HG03159 (cell line): Measurements from ENCODE around the gene IRF4.

Experiments used
- ATAC-seq: cut with Tn5 transposase; IDR thresholded peaks from one replicate; pipeline ENCODE4 v1.9.1; 2021; ENCODE audit warnings: mild to moderate bottlenecking, moderate library complexity; ENCODE audit not compliant: unreplicated experiment

The IRF4 gene

DNA sequence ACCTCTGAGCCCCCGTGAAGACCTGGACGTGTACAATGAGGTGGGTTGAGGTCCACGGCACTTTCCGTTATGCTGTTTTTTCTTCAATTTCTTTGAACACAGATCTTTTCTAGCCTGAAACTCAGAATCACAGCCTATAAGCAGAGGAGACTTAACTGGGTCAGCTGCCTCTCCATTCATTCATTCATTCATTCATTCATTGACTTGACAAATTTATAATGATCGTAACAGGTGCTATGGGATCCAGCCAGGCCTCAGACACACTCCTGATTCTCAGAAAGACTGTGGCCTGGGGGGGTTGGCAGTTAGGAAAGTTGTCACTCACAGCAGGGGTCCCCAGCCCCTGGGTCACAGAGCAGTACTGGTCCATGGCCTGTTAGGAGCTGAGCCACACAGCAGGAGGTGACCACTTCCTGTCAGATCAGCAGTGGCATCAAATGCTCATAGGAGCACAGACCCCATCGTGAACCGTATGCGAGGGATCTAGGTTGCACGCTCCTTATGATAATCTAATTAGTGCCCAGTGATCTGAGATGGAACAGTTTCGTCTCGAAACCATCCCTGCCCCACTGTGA lies 38.6 kb upstream of the IRF4 start:
- ATAC-seq, result no peak

DNA sequence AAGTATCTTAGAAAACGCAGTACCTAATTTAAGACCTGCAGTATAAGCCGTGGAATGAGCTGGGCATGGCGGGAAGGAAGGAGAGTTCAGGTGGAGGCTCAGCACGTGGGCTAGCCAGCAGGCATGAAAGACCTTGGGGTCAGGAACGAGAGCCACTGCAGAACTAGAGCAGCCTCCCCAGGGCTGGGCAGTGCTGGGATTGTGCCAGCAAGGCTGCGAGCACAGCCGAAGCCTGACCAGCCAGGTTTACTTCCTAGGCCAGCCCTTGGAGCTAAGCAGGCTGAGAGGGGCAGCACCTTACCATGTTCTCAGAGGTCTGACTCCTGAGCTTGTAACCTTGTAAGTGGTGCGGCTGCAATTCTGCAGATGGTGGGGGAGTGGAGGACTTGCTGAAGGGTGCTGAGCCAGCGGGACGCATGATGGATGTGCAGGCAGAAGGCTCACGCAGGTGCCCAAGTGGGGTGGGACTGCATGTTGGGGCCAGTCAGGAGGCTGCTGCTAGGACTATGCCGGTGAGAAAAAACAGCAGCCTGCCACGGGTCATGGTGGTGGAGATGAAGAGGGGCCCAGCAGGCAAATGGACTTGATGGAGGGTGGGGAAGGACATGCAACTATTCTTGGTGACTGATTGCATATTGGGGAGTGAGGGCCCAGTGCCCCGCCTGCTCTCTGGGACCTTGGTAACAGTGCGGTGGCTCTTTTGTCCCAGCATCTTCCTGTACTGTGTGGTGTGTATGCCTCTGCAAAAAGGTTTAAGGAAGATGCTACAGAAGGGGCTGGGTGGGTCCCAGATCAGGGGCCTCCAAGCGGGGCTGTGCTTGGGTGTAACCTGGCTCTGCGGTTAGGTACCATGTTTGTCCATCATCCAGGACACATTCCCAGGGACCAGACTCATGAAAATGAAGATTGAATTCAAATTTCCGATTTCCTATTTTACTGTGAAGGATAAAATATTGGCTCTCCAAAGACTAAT lies 37.6 kb upstream of the IRF4 start:
- ATAC-seq, result no peak

GRCh38 chr6:354631-355280 lies 36.8 kb upstream of the IRF4 start:
- no peak for ATAC-seq

GRCh38 chr6:355373-356208 lies 36.0 kb upstream of the IRF4 start:
- ATAC-seq, result no peak

DNA sequence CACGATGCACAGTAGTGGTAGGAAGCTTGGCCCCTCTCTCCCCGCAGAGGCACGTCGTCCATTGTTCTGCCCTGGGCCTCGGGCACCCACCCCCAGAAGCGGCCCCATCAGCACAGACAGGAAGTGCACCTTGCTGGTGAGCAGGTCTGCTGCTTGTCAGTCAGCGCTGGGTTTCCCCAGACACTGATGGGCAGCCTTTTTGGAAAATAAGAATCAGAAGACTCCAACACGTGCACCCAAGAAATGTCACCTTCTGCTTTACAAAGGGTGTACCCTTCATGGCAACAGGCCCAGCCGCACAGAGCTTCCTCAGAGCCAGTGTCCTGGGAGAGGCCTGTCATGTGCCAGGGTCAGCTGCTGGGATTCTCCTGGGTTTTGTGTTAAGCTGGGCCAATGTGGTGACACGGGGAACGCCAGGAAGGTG lies 34.7 kb upstream of the IRF4 start:
- no peak for ATAC-seq

- no peak for ATAC-seq
Observed at GRCh38 chr6:357261-357790, 34.2 kb upstream of the IRF4 start.

DNA sequence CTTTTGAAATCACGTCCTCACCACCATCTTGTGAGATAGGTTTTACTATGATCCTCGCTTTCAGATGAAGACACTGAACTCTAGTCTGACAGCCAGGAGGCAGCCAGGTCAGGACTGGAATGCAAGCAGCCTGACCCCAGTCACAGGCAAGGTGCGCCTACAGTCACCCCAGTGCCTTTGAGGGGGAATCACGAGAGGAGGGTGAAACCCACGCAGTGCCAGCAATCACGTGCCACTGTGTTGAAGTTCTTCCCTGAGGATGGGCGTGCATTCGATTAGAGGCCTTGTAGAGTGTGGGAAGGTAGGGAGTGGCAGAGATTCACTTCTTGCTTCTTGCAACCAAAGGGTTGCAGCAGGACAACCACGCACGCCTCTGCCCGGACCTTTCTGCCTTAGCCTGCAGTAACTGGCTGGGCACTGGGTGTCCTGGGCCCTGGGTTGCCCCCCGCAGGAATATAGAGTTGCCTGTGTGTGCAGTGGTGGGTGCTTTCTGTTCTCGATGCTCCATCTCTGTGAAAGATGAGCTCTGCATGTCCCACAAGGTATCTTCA lies 33.7 kb upstream of the IRF4 start:
- no peak for ATAC-seq

GRCh38 chr6:358432-358831 lies 33.1 kb upstream of the IRF4 start:
- ATAC-seq, result no peak

- no peak for ATAC-seq
Observed at GRCh38 chr6:358847-359246, 32.7 kb upstream of the IRF4 start.

DNA sequence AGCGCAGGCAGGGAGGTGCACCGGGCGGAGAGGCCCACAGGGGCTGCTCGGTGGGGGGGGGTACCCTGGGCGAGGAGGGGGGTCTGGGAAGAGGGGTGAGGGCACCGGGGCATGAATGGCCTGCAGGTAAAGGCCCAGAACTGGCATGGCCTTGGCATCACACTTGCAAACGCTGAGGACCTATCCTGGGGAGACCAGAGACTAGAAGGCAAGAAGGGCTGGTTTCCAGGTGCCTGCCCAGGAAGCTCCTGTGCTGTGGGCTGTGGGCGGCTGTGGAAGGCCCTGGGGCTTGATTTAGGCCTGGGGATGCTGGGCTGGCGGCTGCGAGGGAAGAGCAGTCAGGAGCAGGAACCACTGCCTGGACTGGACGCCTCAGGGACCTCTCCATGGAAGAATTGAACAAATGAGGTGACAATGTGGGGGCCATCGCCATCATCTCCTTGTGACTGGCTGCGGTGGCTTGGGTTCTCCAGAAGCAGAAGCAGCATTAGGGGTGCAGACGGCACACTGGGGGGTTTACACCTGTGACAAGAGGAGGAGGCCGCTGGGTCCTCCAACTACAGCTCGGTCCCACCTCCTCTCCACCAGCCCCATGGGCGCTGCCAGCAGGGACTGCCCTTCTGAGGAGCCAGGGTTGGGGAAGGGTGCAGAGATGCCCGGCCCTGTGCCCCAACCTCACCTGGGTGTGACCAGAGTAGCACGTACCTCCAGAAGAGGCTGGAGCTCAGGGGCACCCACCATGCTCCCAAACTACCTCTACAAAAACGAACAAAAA lies 32.1 kb upstream of the IRF4 start:
- no peak for ATAC-seq

- no peak for ATAC-seq
Observed at GRCh38 chr6:360349-360748, 31.2 kb upstream of the IRF4 start.

DNA sequence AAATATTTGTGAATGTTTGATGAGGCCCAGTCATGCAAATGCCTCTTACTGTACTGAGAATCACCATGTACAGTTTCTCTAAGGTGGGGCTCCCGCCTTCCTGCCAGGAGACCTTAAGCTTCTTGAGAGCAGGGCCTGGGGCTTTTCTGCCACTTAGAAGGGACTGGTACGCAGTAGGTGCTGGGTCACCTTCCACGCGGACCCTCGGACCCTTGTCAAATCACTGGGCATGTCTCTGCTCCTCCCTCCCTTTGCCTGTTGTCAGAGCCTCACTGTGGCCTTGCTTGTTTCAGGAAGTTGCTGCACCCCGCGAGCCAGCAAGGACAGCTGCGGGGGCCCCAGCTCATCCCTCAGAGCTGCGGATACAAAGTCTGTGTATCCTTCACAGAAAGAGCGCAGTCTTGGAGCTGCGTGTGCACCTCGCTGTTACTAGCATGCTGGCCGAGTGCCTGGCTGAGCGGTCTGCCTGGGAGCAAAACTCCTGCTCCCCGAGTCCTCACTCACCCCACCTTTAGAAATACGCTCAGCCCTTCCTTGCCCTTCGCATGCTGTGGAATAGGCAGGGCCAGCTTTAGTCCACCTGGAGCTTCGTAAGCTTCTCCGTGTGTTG lies 30.7 kb upstream of the IRF4 start:
- ATAC-seq, result no peak

- ATAC-seq, result no peak
Observed at GRCh38 chr6:361411-362132, 30.0 kb upstream of the IRF4 start.

- no peak for ATAC-seq
Observed at GRCh38 chr6:362231-362923, 29.2 kb upstream of the IRF4 start.

- no peak for ATAC-seq
Observed at GRCh38 chr6:362924-363249, 28.7 kb upstream of the IRF4 start.

DNA sequence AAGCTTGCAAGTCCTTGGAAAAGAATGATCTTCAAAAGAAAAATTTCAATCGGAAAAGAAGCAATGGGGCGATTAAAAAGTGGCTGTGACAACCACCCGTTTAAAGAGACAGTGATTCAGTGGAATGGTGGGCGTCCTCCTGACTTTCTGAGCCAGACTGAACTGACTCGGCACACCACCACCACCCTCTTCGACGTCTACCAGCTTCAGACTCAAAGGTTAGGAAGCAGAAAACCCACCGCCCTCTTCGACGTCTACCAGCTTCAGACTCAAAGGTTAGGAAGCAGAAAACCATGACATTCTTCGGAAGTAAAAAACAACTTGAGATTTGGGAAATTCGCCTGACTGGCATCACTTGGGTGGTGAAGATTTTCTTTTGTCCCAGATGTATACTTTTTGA lies 28.3 kb upstream of the IRF4 start:
- no peak for ATAC-seq

- ATAC-seq, result no peak
Observed at GRCh38 chr6:363909-364308, 27.6 kb upstream of the IRF4 start.
